Ascending aorta (tissue), 2 donors: ENCODE measurements around the gene PDLIM1. TPM values are rescaled to one million over a fixed set of nuclear protein-coding genes. Genes with fewer than 3 reads are reported as not detected.

Experiments used
- DNase-seq, 2 donors: peaks; one replicate each; pipeline ENCODE4 v3.0.0-alpha.2; 2019; ENCODE audit warnings: low spot score in 2 of 2
- H3K27ac ChIP-seq, 2 donors: fragments of 200-600 bp; sonication (generic); one replicate each; pipeline ENCODE4 v1.5.1; 2016 to 2017; ENCODE audit warnings: mild to moderate bottlenecking in 1 of 2
- H3K27me3 ChIP-seq: fragments of 200-600 bp; sonication (generic); one replicate; pipeline ENCODE4 v1.5.1; 2017
- H3K36me3 ChIP-seq, 2 donors: fragments of 200-600 bp; sonication (generic); one replicate each; pipeline ENCODE4 v1.5.1; 2016
- H3K4me1 ChIP-seq, 2 donors: fragments of 200-600 bp; sonication (generic); one replicate each; pipeline ENCODE4 v1.5.1; 2016 to 2017; ENCODE audit warnings: mild to moderate bottlenecking in 1 of 2
- H3K4me3 ChIP-seq, 2 donors: fragments of 200-600 bp; sonication (generic); one replicate each; pipeline ENCODE4 v1.5.1; 2016 to 2017; ENCODE audit warnings: mild to moderate bottlenecking in 1 of 2
- H3K9me3 ChIP-seq, 2 donors: fragments of 200-600 bp; sonication (generic); one replicate each; pipeline ENCODE4 v1.5.1; 2016
- CTCF ChIP-seq, 3 experiments: fragments of 200-600 bp in 2 of 3; fragments of 450-650 bp in 1 of 3; sonication (generic) in 2 of 3; IDR thresholded peaks; one replicate each; pipeline ENCODE4 v1.5.1; 2016 to 2019; ENCODE audit warnings: antibody characterized with exemption in 3 of 3, mild to moderate bottlenecking in 1 of 3, moderate library complexity in 1 of 3
- intact Hi-C: fragments of 100-400 bp; cut with DNase I; formaldehyde crosslinking; loops from one replicate; pipeline ENCODE4 v1.15.1; 2023
- total RNA-seq: library from RNA; depleted of rRNA; stranded (reverse); fragments of >200 nt; gene quantifications from one replicate; pipeline ENCODE4 v1.1.0, GENCODE V29; 2016

Gene PDLIM1
- total RNA-seq, 1 donor from 2014 or later = 191 TPM

- TF ChIP-seq CTCF (IDR thresholded peaks at IDR 0.05) = no peak
- DNase-seq = no peak
- H3K9me3 ChIP-seq = no peaks in the 10 kb centered on the region
- intact Hi-C loops = no loop called here
- H3K36me3 ChIP-seq = no peaks in the 10 kb centered on the region
- peak overlapping the region; percentile 88 to 89 for H3K27ac ChIP-seq
- H3K27me3 ChIP-seq = no peaks in the 10 kb centered on the region
- peak overlapping the region in 1 of 2 donors; percentile 99 for H3K4me3 ChIP-seq
- peaks cover 8 to 38% of the 10 kb centered on the region in 2 donors for H3K4me1 ChIP-seq
Measured at GRCh38 chr10:95287281-95287680, 3.5 kb downstream of the PDLIM1 start.

- no peaks in the 10 kb centered on the region for H3K36me3 ChIP-seq
- no peaks in the 10 kb centered on the region for H3K9me3 ChIP-seq
- peak overlapping the region; percentile 88 to 89 for H3K27ac ChIP-seq
- no peak for TF ChIP-seq CTCF (IDR thresholded peaks at IDR 0.05)
- no peaks in the 10 kb centered on the region for H3K27me3 ChIP-seq
- peak overlapping the region in 1 of 2 donors; percentile 99 for H3K4me3 ChIP-seq
- DNase-seq = no peak
- intact Hi-C loops = no loop called here
- H3K4me1 ChIP-seq = peaks cover 8 to 39% of the 10 kb centered on the region in 2 donors
Measured at GRCh38 chr10:95286707-95287106, 4.1 kb downstream of the PDLIM1 start.

- no peak for DNase-seq
- no peak for TF ChIP-seq CTCF (IDR thresholded peaks at IDR 0.05)
- Histone ChIP-seq H3K36me3 (no peaks in the 10 kb centered on the region), H3K9me3 (no peaks in the 10 kb centered on the region), H3K4me1 (peaks cover 8 to 40% of the 10 kb centered on the region in 2 donors), H3K27ac (peak overlapping the region; percentile 88 to 89), H3K27me3 (no peaks in the 10 kb centered on the region), H3K4me3 (peak overlapping the region in 1 of 2 donors; percentile 99)
- intact Hi-C loops = no loop called here
Measured at GRCh38 chr10:95285556-95285955, 5.2 kb downstream of the PDLIM1 start.

DNA sequence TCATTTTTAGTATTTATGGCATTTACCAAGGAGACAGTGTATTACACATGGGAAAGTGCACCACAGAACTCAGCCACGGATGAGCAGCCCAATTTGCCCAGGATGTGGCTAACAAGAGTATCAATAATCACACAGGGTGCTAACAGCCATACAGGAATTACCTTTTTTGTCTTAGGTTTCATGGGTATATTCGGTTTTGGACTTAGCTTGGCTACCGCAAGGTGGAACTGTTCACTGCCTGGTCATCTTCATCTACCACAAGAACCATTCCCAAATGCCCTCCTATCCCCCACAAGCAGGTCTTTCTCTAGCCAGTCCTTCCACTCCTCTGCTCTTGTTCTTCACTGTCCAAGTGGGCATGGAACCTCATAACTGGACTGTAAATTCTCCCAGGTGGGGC is 6.0 kb downstream of the PDLIM1 start:
- Histone ChIP-seq H3K9me3 (no peaks in the 10 kb centered on the region), H3K4me1 (peaks cover 8 to 48% of the 10 kb centered on the region in 2 donors), H3K36me3 (no peaks in the 10 kb centered on the region), H3K27me3 (no peaks in the 10 kb centered on the region), H3K4me3 (no peak overlapping the region), H3K27ac (peak overlapping the region; percentile 29 to 89)
- DNase-seq = no peak
- intact Hi-C loops = no loop called here
- no peak for TF ChIP-seq CTCF (IDR thresholded peaks at IDR 0.05)

DNA sequence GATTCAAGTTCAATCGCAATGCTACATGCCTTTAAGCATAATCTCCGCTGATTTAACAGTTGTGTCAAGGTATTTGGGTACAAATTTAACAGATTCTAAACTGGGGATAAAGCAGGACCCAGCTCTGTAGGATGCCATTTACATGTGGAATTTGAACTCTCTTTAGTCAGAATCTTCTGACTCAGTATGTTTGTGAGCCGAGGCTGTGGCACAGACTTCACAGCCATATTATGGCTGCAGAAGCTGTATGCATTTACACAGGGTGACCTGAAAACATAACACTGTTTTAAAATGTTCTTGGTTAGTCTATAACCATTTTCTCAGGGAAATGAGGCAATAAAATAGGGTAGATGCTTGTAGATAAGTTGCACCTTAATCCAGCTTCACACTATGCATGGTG is 8.7 kb downstream of the PDLIM1 start:
- intact Hi-C loops = no loop called here
- Histone ChIP-seq H3K27me3 (no peaks in the 10 kb centered on the region), H3K9me3 (no peaks in the 10 kb centered on the region), H3K4me3 (no peak overlapping the region), H3K36me3 (no peaks in the 10 kb centered on the region), H3K27ac (peak overlapping the region in 1 of 2 donors; percentile 15), H3K4me1 (peaks cover 6 to 53% of the 10 kb centered on the region in 2 donors)
- DNase-seq = no peak
- TF ChIP-seq CTCF (IDR thresholded peaks at IDR 0.05) = no peak

- no peaks in the 10 kb centered on the region for H3K27me3 ChIP-seq
- H3K9me3 ChIP-seq = no peaks in the 10 kb centered on the region
- H3K27ac ChIP-seq = peak overlapping the region; percentile 61 to 95
- no peak for DNase-seq
- H3K36me3 ChIP-seq = no peaks in the 10 kb centered on the region
- TF ChIP-seq CTCF (IDR thresholded peaks at IDR 0.05) = no peak
- peaks cover 9 to 52% of the 10 kb centered on the region in 2 donors for H3K4me1 ChIP-seq
- no peak overlapping the region for H3K4me3 ChIP-seq
- intact Hi-C loops = no loop called here
Measured at GRCh38 chr10:95281206-95281605, 9.6 kb downstream of the PDLIM1 start.
